Islet of Langerhans (tissue), 1 donor: ENCODE data around the gene ENAH.
"Not testable (repeated sequence)": the region's sequence is repeated elsewhere in the genome, so short reads cannot be mapped to it uniquely, and the experiment has no call there.

Source experiments
- FAIRE-seq: peaks from one replicate; lab custom pipeline; 2011; peaks lifted over from hg19 to GRCh38; lab: Jason Lieb, UNC

The ENAH gene

DNA sequence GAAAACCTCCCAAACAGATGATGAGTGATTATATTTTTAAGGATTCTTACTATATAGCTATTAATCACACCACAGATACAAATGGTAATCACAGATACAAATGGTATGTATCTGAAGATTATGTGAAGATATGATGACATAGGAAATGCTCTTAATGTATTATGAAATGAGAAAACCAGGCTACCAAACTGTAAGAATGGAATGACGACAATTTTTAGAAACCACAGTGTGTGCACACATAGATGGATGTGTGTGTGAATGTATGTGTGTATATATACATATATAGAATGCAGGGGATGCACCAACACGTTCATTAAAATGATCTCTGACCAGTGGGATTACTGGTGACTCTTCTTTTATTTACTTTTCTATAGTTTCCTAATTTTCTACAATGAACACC is 21.5 kb upstream of the ENAH start:
- no peak for FAIRE-seq

DNA sequence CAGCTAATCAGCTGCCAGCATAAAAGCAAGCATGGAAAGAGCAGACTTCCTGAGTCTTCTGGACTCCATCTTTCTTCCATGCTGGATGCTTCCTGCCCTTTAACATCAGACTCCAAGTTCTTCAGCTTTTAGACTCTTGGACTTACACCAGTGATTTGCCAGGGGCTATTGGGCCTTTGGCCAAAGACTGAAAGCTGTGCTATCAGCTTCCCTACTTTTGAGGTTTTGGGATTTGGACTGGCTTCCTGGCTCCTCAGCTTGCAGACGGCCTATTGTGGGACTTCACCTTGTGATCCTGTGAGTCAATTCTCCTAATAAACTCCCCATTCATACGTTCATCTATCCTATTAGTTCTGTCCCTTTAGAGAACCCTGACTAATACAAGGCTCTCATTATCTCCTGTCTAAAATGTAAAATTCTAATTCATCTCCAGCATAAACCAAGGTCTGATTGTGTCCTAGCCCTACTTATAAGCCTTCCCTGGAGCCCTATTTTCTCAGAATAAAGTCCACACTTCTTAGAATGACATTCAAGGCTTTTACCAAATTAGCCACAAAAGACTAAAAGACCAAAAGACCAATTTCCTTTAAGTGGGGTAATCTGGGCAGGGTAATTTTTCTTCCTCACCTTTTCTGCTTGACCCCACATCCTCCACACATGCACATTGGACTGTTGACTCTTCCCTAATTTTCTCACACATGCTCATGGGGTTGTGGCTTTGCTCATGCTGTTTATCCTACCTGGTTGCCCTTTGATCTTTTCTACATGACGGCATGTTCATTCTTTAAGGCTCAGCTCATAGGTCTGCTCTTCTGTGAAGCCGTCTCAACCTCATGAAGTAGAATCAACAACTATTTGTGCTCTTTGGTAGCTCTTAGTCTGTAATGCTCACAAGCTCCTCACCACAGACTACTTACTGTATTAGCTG is 18.1 kb upstream of the ENAH start:
- FAIRE-seq, result no peak

DNA sequence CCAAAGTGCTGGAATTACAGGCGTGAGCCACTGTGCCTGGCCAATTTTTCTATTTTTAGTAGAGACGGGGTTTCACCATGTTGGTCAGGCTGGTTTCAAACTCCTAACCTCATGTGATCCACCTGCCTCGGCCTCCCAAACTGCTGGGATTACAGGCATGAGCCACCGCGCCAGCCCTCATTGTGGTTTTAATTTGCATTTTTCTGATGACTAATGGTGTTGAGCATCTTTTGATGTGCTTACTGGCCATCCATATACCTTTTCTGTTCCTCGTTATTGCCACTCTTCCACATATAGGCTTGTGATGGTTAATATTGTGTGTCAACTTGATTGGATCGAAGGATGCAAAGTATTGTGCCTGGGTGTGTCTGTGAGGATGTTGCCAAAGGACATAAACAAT is 17.4 kb upstream of the ENAH start:
- no peak for FAIRE-seq

DNA sequence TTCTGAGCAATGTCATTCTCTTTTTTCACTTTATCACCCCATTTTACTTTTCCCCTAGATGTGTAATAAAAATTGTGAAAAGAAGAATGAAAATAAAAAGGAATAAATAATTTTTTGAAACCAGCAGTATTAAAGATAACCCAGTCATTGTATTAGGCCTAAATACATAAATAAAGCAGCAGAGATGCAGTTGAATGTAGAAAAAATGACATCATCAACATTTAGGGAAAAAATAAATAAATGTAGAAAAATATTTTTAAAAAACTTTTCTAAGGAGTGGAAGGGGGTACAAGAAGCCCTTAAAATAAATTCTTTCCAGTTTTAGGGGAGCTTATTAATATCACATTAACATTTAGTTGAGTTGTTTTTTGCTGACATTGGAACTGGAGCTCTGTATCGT is 15.3 kb upstream of the ENAH start:
- FAIRE-seq, result no peak

DNA sequence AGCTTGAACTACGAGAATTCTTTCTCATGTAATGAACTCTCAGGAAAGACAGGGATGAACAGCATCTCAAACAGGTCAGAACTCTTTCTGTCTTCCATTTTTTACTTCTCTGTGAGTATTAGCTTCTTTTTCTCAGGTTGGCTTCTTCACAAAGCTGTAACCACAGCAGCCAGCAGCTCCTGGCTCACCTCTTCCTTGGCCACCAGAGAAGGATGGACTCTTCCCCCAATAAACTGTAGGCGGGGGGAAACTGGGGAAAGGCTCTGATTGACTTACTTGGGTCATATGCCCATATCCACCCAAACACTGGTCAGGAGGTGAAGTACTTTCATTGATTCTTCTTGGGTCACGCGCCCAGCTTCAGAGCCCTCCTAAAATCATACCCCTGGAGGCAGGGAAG is 14.4 kb upstream of the ENAH start:
- FAIRE-seq, result no peak

DNA sequence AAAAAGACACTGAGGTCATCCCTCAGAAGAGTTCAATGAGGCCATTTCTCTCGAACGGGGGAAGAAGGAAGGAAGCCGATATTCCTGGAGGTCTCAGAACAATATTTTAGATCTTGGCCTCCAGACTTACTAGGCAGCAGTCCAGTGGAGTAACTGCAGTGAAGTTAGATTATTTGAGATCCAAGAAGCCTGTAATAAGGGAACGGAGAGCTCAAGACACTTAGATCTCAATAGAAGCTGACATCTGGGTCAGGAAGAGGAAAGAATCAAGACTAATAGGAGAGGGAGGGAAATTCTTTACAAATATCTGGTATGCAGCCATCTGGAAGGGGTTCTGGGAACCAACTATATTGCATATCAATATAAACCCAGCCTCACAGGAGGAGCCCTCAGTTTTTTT is 13.6 kb upstream of the ENAH start:
- no peak for FAIRE-seq

DNA sequence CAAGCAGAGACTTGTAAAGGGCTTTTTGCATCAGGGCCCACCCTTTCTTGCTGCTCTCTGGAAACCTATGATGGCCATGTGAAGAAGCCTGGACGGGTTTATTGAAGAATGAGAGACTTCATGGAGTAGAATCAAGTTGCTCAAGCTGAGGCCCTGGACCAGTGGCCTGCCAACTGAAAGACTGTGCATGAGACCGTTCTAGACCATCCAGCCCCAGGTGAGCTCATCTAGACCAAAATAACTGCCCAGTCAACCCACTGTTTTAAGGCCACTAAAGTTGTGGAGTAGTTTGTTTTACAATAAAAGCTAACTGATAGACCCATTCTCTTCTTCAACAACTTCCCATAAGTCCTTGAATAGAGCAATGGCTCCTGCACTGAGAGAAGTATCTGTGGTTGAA is 11.8 kb upstream of the ENAH start:
- no peak for FAIRE-seq

DNA sequence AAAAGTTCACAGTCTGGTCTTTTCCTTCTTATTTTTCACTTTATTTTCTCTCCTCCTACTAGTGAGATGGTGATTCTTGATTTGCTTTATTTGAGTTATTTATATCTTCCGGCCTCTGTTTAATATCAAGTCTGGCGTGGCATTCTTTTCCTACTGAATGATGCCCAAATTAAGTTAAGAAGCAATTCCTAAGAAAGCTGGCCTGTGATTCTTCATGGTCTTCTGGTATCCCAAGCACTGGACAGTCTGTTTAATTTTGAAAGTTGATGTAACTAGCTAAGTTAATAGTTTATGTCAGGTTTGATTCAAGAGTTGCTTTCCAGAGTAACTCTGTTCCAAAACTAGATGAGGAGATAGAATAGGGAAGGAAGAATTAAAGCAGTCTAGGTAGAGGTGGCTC is 9.2 kb upstream of the ENAH start:
- no peak for FAIRE-seq

DNA sequence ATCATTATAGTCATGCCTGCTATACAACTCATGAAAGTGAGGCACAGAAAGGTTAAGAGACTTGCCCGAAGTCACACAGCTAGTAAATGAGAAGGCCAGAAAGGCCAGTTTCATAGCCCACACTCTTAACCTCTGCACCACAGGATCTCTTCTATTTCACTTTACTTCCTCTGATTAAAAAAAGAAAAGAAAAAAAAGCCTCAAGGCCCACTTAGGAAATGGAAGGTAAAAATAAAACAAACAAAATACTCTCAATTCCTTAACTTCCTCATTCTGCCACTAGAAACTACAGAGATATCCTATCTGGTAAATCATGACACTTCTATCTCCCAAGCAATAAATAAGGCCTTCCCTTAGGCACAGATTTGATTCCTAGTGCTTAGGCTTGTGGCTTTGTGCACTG is 7.6 kb upstream of the ENAH start:
- no peak for FAIRE-seq

DNA sequence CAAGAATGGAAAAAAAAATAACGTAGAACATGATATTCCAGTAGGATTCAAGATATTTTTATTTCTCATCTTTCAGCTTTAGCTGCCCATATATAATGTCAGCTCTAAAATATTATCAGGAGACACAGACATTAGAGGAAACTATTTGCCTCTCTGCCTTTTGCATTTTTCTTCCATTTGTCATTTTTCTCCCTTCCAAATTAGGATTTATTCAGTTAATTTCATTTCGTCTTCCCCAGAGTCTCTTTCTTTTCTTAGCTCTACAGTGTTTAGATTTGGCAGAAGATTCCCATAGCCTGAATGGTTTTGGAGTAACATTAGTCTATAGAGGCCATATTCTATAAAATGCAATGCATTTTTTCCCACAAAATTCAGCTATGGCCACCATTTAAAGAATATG is 5.1 kb upstream of the ENAH start:
- no peak for FAIRE-seq

DNA sequence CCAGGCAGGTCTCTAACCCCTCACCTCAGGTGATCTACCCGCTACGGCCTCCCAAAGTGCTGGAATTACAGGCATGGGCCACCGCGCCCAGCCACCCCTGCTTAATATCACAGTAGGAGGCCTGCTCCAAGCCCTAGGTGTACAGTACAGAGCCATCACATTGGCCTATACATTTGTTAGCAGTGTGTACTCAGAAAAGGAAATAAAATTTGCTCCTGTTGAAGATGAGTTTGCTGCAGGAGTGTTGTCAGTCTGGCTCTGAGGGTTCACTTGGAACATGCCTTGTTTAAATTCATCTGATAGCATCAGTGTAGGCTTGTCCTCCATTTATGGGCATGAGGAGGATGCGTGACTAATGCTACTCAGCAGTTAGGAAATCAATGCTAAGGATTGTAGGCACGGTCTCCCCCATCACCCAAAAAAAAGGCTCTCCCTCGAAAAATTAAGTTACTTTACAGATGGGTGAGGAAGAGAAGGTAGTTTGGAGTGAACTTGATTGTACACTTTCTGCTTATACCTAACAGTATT is 4.6 kb upstream of the ENAH start:
- no peak for FAIRE-seq

DNA sequence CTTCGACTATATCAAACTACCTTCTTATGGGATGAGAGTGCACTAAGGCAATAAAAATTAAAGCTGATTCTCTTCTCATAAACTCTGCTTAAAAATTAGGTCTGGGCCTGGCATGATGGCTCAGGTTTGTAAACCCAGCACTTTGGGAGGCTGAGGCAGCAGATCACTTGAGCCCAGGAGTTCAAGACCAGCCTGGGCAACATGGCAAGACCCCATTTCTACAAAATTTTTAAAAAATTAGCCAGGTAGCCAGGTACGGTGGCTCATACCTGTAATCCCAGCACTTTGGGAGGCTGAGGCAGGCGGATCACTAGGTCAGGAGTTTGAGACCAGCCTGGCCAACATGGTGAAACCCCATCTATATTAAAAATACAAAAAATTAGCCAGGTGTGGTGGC is 3.3 kb upstream of the ENAH start:
- not testable (repeated sequence) for FAIRE-seq

DNA sequence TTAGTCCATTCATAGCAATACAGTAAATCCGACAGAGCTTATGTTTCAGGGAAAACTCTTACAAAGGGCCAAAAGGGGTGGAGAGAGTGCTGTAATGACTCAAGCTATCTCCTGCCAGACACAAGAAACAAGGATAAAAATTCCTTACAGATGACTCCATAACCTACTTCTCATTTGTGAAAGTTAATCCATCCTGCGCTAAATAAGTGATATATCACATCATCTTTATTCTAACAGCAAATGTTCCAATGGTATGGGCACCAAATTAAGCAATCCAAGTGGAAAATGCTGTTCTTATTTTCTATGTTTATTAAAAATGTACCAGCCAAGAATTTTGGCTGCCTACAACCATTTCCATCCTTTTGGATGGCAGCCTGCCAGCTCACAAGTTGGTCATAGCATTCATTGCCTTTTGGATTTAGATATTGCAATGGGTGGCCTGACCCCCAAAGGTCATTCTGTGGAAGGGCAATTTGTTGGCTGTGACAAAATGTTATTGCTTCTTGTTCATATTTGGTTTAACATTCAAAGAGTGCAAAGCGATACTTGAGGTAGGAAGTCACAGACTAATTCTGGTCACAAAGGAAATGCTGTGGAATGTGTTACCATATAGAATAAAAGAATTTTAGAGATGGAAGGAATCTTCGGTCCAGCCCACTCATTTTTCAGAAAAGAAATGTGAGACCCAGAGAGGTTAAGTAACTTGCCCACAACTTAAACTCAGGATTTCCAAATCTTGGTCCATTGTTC is 2.8 kb upstream of the ENAH start:
- FAIRE-seq, result no peak

DNA sequence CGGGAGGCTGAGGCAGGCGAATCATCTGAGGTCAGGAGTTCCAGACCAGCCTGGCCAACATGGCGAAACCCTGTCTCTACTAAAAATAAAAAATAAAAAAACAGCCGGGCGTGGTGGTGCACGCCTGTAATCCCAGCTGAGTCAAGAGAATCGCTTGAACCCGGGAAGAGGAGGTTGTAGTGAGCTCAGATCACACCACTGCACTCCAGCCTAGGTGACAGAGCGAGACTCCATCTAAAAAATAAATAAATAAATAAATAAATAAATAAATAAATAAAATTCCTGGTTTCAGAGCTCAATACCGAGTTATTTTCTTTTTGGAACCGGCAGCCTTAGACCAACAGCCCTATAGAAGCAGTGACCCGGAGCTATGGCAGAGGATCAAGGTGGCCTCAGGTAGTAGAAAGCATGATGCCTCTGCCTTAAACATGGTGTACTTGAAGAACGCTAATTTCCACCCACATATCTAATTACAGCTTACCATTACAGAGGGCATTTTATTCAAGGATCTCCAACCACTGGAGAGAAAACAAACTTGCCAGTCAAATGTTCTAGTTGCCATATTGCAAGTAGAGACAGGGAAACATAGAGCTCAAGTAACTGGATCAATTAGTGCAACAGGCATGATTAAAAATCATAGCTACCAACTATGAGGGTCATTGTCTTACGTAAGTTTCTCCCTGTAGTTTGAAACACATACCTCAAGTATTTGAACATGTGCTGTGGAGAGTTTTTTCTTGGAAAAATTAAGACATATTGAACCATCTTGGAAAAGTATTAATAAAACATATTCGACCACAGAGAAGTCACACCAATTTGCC is 2.0 kb upstream of the ENAH start:
- FAIRE-seq, result no peak

DNA sequence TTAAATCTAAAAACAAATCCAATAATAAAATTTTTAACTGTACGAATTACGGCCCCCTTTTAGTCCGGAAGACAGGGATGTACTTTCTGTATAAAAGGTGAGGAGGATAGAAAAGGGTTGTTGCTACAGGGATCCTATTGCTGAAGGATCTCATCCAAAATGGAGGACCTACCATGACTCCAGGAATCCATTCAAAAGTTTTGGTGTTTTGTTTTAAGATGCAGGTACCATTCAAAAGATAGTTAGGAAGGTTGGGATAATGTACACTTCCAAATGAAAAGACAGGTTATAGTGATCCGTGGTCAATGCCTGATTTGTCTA is 1.3 kb upstream of the ENAH start:
- no peak for FAIRE-seq

DNA sequence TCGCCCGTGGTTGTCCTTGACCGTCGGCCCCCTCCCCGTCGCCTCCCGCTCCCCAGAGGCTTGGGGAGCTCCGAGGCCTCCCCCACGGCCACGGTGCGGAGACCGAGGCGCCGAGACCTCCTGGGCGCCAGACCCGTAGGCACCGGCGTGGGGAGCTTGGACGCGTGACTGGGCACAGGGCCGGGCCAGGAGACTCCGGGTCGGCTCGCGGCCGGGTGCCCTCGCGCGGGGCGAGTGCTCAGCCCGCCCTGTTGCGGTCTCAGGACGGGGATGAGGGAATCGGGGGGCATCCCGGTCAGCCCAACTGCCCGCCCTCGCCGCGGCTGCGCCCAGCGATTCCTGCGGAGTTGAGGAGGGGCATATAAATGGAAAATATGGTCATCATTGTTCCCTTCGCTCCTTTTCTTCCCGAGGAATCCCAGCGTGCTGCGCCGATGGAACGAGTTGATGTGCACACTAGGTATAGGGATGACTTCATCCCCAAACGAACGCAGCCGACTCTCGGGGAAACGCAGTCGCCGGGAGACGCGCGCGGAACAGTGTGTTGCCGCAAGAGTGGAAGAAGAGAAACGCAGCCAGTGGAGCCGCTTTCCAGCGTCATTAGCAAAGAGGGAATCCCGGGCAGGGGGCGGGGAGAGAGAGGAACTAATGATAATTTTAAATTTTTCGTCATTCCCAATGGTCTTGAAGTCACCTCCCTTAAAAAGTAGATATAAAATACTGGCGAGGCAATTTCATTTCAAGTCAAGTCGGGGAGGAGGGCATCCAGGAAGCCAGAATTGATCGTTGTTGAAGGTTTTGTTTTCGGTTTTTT is 747 bp upstream of the ENAH start:
- FAIRE-seq, result no peak

DNA sequence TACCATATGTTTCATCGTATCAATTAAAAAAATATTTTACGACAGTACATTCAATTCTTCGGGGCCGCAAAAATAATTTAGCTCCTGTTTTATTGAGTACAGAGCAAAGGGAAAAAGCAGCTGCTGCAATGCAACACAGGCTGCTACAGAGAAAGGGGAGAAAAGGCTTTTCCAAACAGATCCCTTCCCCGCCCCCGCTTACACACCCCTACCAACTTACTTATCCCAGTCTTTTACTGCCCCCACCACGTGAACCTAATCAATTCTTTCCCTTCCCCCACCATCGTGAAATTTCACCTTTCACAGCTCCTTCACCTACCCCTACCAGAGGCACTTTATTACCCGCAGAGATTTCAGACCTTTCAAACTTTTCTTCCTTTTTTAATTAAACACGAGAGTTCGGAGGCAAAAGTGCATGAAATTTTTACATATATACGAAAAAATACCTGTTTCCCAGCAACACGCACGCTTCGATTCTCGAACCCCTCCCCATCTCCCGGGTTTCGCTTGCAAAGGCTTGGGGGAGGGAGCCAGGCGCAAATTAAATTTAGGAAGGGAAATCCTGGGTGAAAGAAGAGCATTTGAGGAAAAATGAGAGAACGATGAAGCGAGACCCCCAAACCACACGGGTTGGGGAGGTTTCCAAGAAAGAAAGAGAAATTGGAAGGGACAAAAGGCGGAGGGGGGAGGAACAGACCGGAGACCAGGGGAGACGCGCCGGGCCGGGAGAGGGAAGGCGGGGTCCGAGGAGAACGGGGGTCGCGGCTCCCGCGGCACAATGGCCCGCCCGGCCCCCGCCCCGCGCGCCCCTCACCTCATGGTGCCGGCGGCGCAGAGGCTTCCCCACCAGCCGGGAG is 823 bp downstream of the ENAH start:
- no peak for FAIRE-seq

DNA sequence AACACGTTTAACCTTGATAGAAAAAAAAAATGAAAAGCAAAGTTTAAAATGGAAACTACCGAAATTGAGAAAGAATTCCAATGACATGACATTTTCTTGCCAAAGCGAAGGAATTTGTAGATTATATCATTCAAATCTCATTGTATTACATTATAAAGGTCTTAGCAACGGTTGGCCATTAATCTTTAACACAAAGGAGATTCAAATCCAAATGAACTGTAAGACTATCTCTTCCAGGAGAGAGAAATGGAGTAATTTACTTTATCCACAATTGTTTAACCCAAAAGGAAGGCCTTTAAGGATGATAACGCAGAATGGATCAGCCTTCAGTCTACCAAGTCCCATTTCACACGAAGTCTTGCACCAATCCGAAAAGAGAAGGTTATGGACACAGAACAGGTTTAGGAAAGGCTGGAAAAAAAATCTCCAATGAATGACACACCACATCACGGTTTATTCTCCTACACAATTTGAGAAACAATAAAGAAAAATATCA is 1.5 kb downstream of the ENAH start:
- FAIRE-seq, result no peak

DNA sequence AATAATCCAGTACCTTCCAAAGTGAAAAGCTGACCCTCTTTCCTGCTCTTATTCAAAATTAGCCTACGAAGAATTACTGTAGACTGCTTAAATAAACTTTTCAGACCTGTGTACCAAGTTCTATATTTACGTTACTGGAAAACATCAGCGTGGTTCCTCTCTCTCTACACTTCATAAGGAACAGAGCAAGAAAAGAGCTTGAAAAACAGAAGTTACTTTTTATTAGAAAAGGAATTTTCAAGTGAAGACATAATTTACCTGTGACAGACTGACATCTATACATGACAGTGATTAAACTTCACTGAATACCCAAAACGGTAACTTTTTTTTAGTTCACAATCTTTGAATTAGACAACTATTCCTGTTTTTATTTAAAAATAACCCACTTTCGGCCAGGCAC is 2.7 kb downstream of the ENAH start:
- no peak for FAIRE-seq

DNA sequence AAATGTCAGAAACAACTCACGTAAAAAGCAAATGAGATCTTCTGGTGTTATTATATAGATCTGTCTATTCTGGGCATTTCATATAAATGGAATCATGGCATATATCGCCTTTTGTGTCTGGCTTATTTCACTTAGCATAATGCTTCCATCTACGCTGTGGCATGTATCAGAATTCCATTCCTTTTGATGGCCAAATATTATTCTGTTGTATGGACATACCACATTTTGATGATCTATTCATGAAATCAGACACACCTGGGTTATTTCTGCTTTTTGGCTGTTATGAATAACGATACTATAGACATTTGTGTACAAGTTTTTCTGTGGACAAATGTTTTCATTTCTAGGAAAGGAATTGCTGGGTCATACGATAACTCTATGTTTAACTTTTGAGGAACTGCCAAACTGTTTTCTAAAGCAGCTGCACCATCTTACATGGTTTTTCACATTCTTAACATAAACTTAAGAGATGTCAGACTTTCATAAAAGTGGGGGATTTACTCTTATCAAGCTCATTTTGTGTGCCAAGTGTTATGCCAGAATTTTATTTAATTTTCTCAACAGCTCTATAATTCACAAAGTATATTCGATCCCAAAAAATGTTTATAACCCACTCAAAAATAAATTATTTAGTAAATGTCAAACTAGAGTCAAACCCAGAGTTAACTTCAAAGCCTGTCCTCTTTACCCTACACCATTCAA is 7.6 kb downstream of the ENAH start:
- FAIRE-seq, result peak; percentile 30
